Smooth muscle cell (in vitro differentiated cells): ENCODE results near the gene MACROD2. TPM values are rescaled to one million over a fixed set of nuclear protein-coding genes. Genes with fewer than 3 reads are reported as not detected.

Experiments
- DNase-seq: peaks from one replicate; lab custom pipeline; 2025; ENCODE audit not compliant: unreplicated experiment; lab: John Stamatoyannopoulos, UW
- H2AFZ ChIP-seq: fragments of 200-600 bp; sonication (generic); 2 replicates; pipeline ENCODE4 v1.6.0; 2016; ENCODE audit warnings: antibody characterized with exemption, low read depth, mild to moderate bottlenecking
- H3F3A ChIP-seq: fragments of 200-600 bp; sonication (generic); 2 replicates; pipeline ENCODE4 v1.6.0; 2017; ENCODE audit warnings: antibody characterized with exemption, low read depth
- H3K27ac ChIP-seq: fragments of 200-600 bp; sonication (generic); 2 replicates; pipeline ENCODE4 v1.5.1; 2016; ENCODE audit warnings: low read depth, mild to moderate bottlenecking
- H3K27me3 ChIP-seq: fragments of 200-600 bp; sonication (generic); 2 replicates; pipeline ENCODE4 v1.6.1; 2016; ENCODE audit warnings: low read depth, mild to moderate bottlenecking
- H3K36me3 ChIP-seq: fragments of 200-600 bp; sonication (generic); 2 replicates; pipeline ENCODE4 v1.5.1; 2016; ENCODE audit warnings: low read depth
- H3K4me1 ChIP-seq: fragments of 200-600 bp; sonication (generic); 2 replicates; pipeline ENCODE4 v1.5.1; 2016; ENCODE audit warnings: low read depth
- H3K4me2 ChIP-seq: fragments of 200-600 bp; sonication (generic); 2 replicates; pipeline ENCODE4 v1.6.0; 2016; ENCODE audit warnings: mild to moderate bottlenecking
- H3K4me3 ChIP-seq: fragments of 200-600 bp; sonication (generic); 2 replicates; pipeline ENCODE4 v1.5.1; 2016; ENCODE audit warnings: mild to moderate bottlenecking
- H3K79me2 ChIP-seq: fragments of 200-600 bp; sonication (generic); 2 replicates; pipeline ENCODE4 v1.6.0; 2016; ENCODE audit warnings: low read depth, mild to moderate bottlenecking
- H3K9ac ChIP-seq: fragments of 200-600 bp; sonication (generic); 2 replicates; pipeline ENCODE4 v1.6.0; 2016; ENCODE audit warnings: low read depth
- H3K9me3 ChIP-seq: fragments of 200-600 bp; sonication (generic); replicated peaks from 2 replicates; pipeline ENCODE4 v1.5.1; 2016; ENCODE audit warnings: low read depth
- H4K20me1 ChIP-seq: fragments of 200-600 bp; sonication (generic); 2 replicates; pipeline ENCODE4 v1.6.0; 2016; ENCODE audit warnings: low read depth
- CTCF ChIP-seq: fragments of 200-600 bp; sonication (generic); IDR thresholded peaks from 2 replicates; pipeline ENCODE4 v1.5.1; 2017; ENCODE audit warnings: borderline replicate concordance, mild to moderate bottlenecking, antibody characterized with exemption; ENCODE audit not compliant: insufficient read depth, poor library complexity, severe bottlenecking
- WGBS: methylation state at CpG from one replicate; pipeline ENCODE4 v1.1.7; 2016; ENCODE audit warnings: low lambda C conversion rate; 5-methylcytosine and 5-hydroxymethylcytosine counted together
- polyA plus RNA-seq: library from polyadenylated mRNA; unstranded; fragments of >200 nt; fragmentation: Nextera tagmentation; extraction: Ambion mirVana; gene quantifications from 2 replicates; pipeline ENCODE4 v1.2.1, GENCODE V29; 2016
- total RNA-seq: library from RNA; depleted of rRNA; stranded (reverse); fragments of >200 nt; gene quantifications from 2 replicates; pipeline ENCODE4 v1.2.3, GENCODE V29; 2014

Gene MACROD2
- total and polyA plus RNA-seq, 2 experiments from 2014 or later: 0.04 to 0.32 TPM

DNA sequence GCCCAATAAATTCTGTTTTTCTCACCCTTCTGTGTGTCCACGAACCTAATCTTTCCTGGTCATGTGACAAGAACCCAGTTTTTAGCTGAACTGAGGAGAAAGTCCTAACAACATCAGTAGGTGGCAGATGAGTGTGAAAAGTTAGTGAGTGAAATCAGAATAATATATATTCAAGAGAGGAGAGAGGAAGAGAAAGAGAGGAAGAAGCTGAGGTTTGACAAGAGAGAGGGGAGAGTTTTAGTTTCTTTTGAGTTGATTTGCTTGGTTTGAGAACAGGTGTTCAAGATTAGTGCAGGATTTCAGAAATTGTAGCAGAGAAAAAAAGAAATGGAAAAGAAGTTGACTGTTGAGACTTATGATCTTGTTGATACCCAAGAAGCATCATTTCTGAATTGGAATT, 1272.6 kb downstream of the MACROD2 start:
- H3K4me1 ChIP-seq: no peaks in the 10 kb centered on the region
- no peaks in the 10 kb centered on the region for H3K9me3 ChIP-seq
- H3K9ac ChIP-seq: no peak overlapping the region
- DNase-seq: no peak
- H2AFZ ChIP-seq: no peak overlapping the region
- no peaks in the 10 kb centered on the region for H3K36me3 ChIP-seq
- no peaks in the 10 kb centered on the region for H3K79me2 ChIP-seq
- no peak overlapping the region for H3K27ac ChIP-seq
- no peak overlapping the region for H3K4me2 ChIP-seq
- 67% methylated on average over 1 of the region's 1 CpG for WGBS
- H3K27me3 ChIP-seq: no peaks in the 10 kb centered on the region
- no peaks in the 10 kb centered on the region for H3F3A ChIP-seq
- H4K20me1 ChIP-seq: no peaks in the 10 kb centered on the region
- TF ChIP-seq CTCF: no peak
- H3K4me3 ChIP-seq: no peak overlapping the region

- H3K27me3 ChIP-seq: no peaks in the 10 kb centered on the region
- no peaks in the 10 kb centered on the region for H3K36me3 ChIP-seq
- no peak overlapping the region for H3K4me3 ChIP-seq
- no peak overlapping the region for H3K4me2 ChIP-seq
- DNase-seq: no peak
- no peak for TF ChIP-seq CTCF
- H3K79me2 ChIP-seq: no peaks in the 10 kb centered on the region
- H4K20me1 ChIP-seq: no peaks in the 10 kb centered on the region
- H3K9ac ChIP-seq: no peak overlapping the region
- H2AFZ ChIP-seq: no peak overlapping the region
- H3F3A ChIP-seq: no peaks in the 10 kb centered on the region
- no peak overlapping the region for H3K27ac ChIP-seq
- H3K4me1 ChIP-seq: no peaks in the 10 kb centered on the region
- no peaks in the 10 kb centered on the region for H3K9me3 ChIP-seq
Measured at GRCh38 chr20:15278041-15278440, 1282.7 kb downstream of the MACROD2 start.

DNA sequence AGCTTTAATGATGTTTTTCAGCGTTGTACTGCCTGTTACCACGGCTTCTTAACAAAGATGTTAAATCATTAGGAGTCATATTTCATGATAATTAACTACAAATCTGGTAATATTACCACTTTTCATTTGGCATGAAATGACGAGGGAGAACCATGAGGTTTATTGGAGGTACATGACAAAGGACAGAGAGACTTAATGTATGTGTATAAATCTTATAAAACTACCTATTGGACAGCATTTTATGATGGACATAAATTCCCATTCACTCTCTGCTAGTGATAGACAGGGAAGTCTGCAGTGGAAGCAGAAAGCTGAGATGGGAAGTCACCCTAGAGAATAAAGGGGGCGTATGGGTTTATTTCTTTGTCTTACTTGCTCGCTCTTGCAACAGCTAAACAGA, 1292.0 kb downstream of the MACROD2 start:
- Histone ChIP-seq H3K36me3 (no peaks in the 10 kb centered on the region), H3F3A (no peaks in the 10 kb centered on the region), H3K27ac (no peak overlapping the region), H3K4me3 (no peak overlapping the region), H3K27me3 (no peaks in the 10 kb centered on the region), H3K4me2 (no peak overlapping the region), H3K79me2 (no peaks in the 10 kb centered on the region), H3K9me3 (no peaks in the 10 kb centered on the region), H2AFZ (no peak overlapping the region), H3K4me1 (peaks cover 10% of the 10 kb centered on the region), H3K9ac (no peak overlapping the region), H4K20me1 (no peaks in the 10 kb centered on the region)
- WGBS: 91% methylated on average over 5 of the region's 5 CpGs
- DNase-seq: no peak
- TF ChIP-seq CTCF: no peak

- H3K4me2 ChIP-seq: no peak overlapping the region
- 88% methylated on average over 3 of the region's 3 CpGs for WGBS
- H3K79me2 ChIP-seq: no peaks in the 10 kb centered on the region
- H2AFZ ChIP-seq: no peak overlapping the region
- DNase-seq: no peak
- no peak for TF ChIP-seq CTCF
- H3K4me1 ChIP-seq: peaks cover 10% of the 10 kb centered on the region
- no peaks in the 10 kb centered on the region for H3F3A ChIP-seq
- H3K4me3 ChIP-seq: no peak overlapping the region
- no peak overlapping the region for H3K27ac ChIP-seq
- no peaks in the 10 kb centered on the region for H4K20me1 ChIP-seq
- H3K27me3 ChIP-seq: no peaks in the 10 kb centered on the region
- no peaks in the 10 kb centered on the region for H3K36me3 ChIP-seq
- H3K9ac ChIP-seq: no peak overlapping the region
- no peaks in the 10 kb centered on the region for H3K9me3 ChIP-seq
Measured at GRCh38 chr20:15288106-15288505, 1292.8 kb downstream of the MACROD2 start.
